GM21723 (cell line): ENCODE results near the gene MAMDC4.

Experiments
- ATAC-seq: cut with Tn5 transposase; IDR thresholded peaks from one replicate; pipeline ENCODE4 v1.9.1; 2021; ENCODE audit warnings: mild to moderate bottlenecking, moderate library complexity; ENCODE audit not compliant: unreplicated experiment

Gene MAMDC4

GRCh38 chr9:136849038-136849959 lies 2.8 kb upstream of the MAMDC4 start, which contains the start of gene PHPT1:
TSS of gene PHPT1 (plus strand) at chr9:136849409. CDS start at chr9:136849431, 22 bp downstream.
- peak; percentile 69 for ATAC-seq

- ATAC-seq: no peak
Measured at GRCh38 chr9:136849960-136850865, 1.9 kb upstream of the MAMDC4 start.

GRCh38 chr9:136850866-136851775 lies 1.0 kb upstream of the MAMDC4 start:
- no peak for ATAC-seq

GRCh38 chr9:136852664-136853595 lies 784 bp downstream of the MAMDC4 start:
- no peak for ATAC-seq

- ATAC-seq: no peak
Measured at GRCh38 chr9:136853596-136854112, 1.5 kb downstream of the MAMDC4 start.

GRCh38 chr9:136854113-136854841 lies 2.1 kb downstream of the MAMDC4 start:
- ATAC-seq: no peak

- ATAC-seq: no peak
Measured at GRCh38 chr9:136854842-136855460, 2.8 kb downstream of the MAMDC4 start.

GRCh38 chr9:136855461-136856078 lies 3.4 kb downstream of the MAMDC4 start:
- no peak for ATAC-seq

- ATAC-seq: no peak
Measured at GRCh38 chr9:136856079-136856476, 3.9 kb downstream of the MAMDC4 start.

GRCh38 chr9:136856541-136857141 lies 4.5 kb downstream of the MAMDC4 start:
- ATAC-seq: no peak

- ATAC-seq: no peak
Measured at GRCh38 chr9:136857166-136857565, 5.0 kb downstream of the MAMDC4 start.

- no peak for ATAC-seq
Measured at GRCh38 chr9:136857581-136858412, 5.7 kb downstream of the MAMDC4 start.

GRCh38 chr9:136858452-136858843 lies 6.3 kb downstream of the MAMDC4 start:
- ATAC-seq: no peak

- no peak for ATAC-seq
Measured at GRCh38 chr9:136858844-136859757, 7.0 kb downstream of the MAMDC4 start.

GRCh38 chr9:136860529-136860928 lies 8.4 kb downstream of the MAMDC4 start:
- ATAC-seq: no peak
